Measurements from ENCODE around the gene GRB10.

DNA sequence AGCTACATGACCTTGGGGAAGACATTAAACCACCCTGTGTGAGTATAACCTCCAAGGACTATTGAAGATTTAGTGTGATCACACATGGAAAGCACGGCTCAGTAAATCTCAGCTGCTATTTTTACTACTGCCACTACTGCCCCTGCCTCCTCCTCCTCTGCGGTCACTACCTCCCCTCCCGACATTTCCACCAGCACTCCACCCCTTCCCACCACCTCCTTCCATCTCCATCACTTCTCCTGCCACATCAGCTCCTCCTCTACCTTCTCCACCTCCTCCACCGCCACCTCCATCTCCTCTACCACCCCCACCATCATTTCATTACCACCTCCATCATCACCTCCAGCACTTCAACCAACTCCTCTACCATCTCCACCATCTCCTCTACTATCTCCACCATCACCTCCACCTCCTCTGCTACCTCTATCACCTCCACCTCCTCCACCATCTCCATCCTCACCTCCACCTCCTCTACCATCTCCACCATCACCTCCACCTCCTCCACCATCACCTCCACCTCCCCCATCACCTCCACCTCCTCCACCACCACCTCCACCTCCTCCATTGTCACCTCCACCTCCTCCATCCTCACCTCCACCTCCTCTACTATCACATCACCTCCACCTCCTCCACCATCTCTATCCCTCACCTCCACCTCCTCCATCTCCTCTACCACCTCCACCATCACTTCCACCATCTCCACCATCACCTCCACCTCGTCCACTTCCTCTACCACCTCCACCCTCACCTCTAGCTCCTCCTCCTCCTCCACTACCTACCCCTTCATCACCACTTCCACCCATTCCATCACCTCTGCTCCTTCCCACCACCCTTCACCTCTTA, 69.4 kb downstream of the GRB10 start:
- TF ChIP-seq, protein P1, sequence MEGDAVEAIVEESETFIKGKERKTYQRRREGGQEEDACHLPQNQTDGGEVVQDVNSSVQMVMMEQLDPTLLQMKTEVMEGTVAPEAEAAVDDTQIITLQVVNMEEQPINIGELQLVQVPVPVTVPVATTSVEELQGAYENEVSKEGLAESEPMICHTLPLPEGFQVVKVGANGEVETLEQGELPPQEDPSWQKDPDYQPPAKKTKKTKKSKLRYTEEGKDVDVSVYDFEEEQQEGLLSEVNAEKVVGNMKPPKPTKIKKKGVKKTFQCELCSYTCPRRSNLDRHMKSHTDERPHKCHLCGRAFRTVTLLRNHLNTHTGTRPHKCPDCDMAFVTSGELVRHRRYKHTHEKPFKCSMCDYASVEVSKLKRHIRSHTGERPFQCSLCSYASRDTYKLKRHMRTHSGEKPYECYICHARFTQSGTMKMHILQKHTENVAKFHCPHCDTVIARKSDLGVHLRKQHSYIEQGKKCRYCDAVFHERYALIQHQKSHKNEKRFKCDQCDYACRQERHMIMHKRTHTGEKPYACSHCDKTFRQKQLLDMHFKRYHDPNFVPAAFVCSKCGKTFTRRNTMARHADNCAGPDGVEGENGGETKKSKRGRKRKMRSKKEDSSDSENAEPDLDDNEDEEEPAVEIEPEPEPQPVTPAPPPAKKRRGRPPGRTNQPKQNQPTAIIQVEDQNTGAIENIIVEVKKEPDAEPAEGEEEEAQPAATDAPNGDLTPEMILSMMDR (IDR thresholded peaks at IDR 0.05), result no peak
- TF ChIP-seq POLR2A (IDR thresholded peaks at IDR 0.05), result no peak
